ENCODE data around the gene TOM1L2. TPM values are rescaled to one million over a fixed set of nuclear protein-coding genes. Genes with fewer than 3 reads are reported as not detected.

Gene TOM1L2
- total and polyA plus RNA-seq, 2 of the 4 experiments (the other 2 are of a cell fraction) = 34.4 to 51.7 TPM

- Histone ChIP-seq H3K4me3 (ENCODE audit: insufficient read depth, low read depth, low read length) (no peak overlapping the region), H3K23ac (ENCODE audit: low read depth, low read length) (no peak overlapping the region), H3K27ac (ENCODE audit: insufficient read depth, low read length) (no peak overlapping the region), H4K20me1 (ENCODE audit: insufficient read depth, low read length) (0 out of 2 replicates have a peak, but pooled peaks cover 2% of the 10 kb centered on the region), H4K8ac (ENCODE audit: low read depth in 2 of 2, low read length in 2 of 2) (no peak overlapping the region), H3K79me1 (ENCODE audit: low read depth in 1 of 2, low read length in 2 of 2) (no peaks in the 10 kb centered on the region; a peak in 2 of 4 replicates), H4K91ac (ENCODE audit: insufficient read depth, low read depth, low read length) (no peak overlapping the region), H3K9me1 (ENCODE audit: insufficient read depth, low read length) (peaks cover 4% of the 10 kb centered on the region; the same call in 1 of the 2 replicates), H3K4me1 (ENCODE audit: control insufficient read depth, insufficient read depth, low read length) (peaks cover 4% of the 10 kb centered on the region; the same call in 1 of the 2 replicates), H3K36me3 (ENCODE audit: control insufficient read depth, insufficient read depth, low read length) (peaks cover 30% of the 10 kb centered on the region), H3K18ac (ENCODE audit: low read depth, low read length) (no peak overlapping the region), H2AK5ac (ENCODE audit: low read depth, low read length) (no peak overlapping the region), H2BK20ac (ENCODE audit: low read depth, low read length) (no peak overlapping the region), H3K56ac (ENCODE audit: extremely low read depth, insufficient read depth, low read length) (no peak overlapping the region), H2AFZ (replicated peaks; ENCODE audit: low read length, poor library complexity) (no peak overlapping the region), H3K14ac (replicated peaks; ENCODE audit: low read depth, low read length) (no peak overlapping the region), H3K9me3 (ENCODE audit: control insufficient read depth, insufficient read depth, low read length) (no peaks in the 10 kb centered on the region), H3K9ac (ENCODE audit: low read depth, low read length) (no peak overlapping the region), H3K27me3 (ENCODE audit: control insufficient read depth, insufficient read depth, low read length) (no peaks in the 10 kb centered on the region), H3K4ac (ENCODE audit: low read depth, low read length) (no peak overlapping the region), H3K4me2 (ENCODE audit: low read depth, low read length) (no peak overlapping the region), H2BK120ac (ENCODE audit: low read depth, low read length) (no peak overlapping the region), H2BK15ac (ENCODE audit: low read depth, low read length) (no peak overlapping the region), H4K5ac (ENCODE audit: low read depth, low read length) (no peak overlapping the region), H2AK9ac (replicated peaks; ENCODE audit: low read depth, low read length, poor library complexity) (no peak overlapping the region), H2BK5ac (ENCODE audit: low read depth, low read length, poor library complexity, severe bottlenecking) (no peak overlapping the region)
- in situ Hi-C loops (cut with MboI; ENCODE audit: low sequenced_read_pairs) (loop anchor here (25.0 kb wide), 1 partner anchor 522 kb away; no protein-coding TSS in a partner anchor), intact Hi-C loops (cut with micrococcal nuclease) (no loop called here), dilution Hi-C loops (cut with HindIII; ENCODE audit: low sequenced_read_pairs, unreplicated experiment) (no loop called here)
- TF ChIP-seq RAD21 (IDR thresholded peaks at IDR 0.05; ENCODE audit: low read length) (no peak), MAZ (IDR thresholded peaks at IDR 0.05; ENCODE audit: borderline replicate concordance, low read depth, low read length) (no peak), RFX5 (IDR thresholded peaks at IDR 0.05; ENCODE audit: low read depth, low read length) (no peak), CEBPB (IDR thresholded peaks at IDR 0.05; ENCODE audit: low read depth, low read length) (no peak), POLR2A (IDR thresholded peaks at IDR 0.05; ENCODE audit: low read depth, low read length) (no peak), ELK1 (IDR thresholded peaks at IDR 0.05; ENCODE audit: borderline replicate concordance, low read depth, low read length) (no peak), CHD1 (IDR thresholded peaks at IDR 0.05; ENCODE audit: low read depth, low read length) (no peak), SMC3 (IDR thresholded peaks at IDR 0.05; ENCODE audit: low read depth, low read length) (no peak), CTCF (conservative IDR thresholded peaks at IDR 0.05; ENCODE audit: low read depth, low read length) (no peak), BHLHE40 (IDR thresholded peaks at IDR 0.05; ENCODE audit: low read depth, low read length) (no peak), MXI1 (IDR thresholded peaks at IDR 0.05; ENCODE audit: borderline replicate concordance, low read depth, low read length) (no peak), FOS (IDR thresholded peaks at IDR 0.05; ENCODE audit: low read depth, low read length) (no peak), NFE2L2 (IDR thresholded peaks at IDR 0.05; ENCODE audit: low read depth, low read length) (no peak), RCOR1 (IDR thresholded peaks at IDR 0.05; ENCODE audit: insufficient replicate concordance, low read length) (no peak)
- CTCF ChIA-PET = interaction anchor here (1.0 kb wide), 1 partner anchor 37 kb away, joined by 3 read pairs; no protein-coding TSS in a partner anchor
- no peak for DNase-seq
- no peak for ATAC-seq (ENCODE audit: low read depth)
- BruUV-seq (replicated peaks) = no TSS peak
- WGBS, 2 experiments (ENCODE audit: extremely low coverage in 2 of 2, insufficient read length in 1 of 2) = 76% methylated on average over 5 of the region's 16 CpGs; no CpG with 5 or more reads in 1 of the 2 experiments
- POLR2A ChIA-PET (ENCODE audit: unreplicated experiment) = no interaction called here
Measured at GRCh38 chr17:17884391-17885357, 87.5 kb downstream of the TOM1L2 start.

All from IMR-90 (cell line).